SJCRH30 (cell line): Measurements from ENCODE around the gene CAPNS2. TPM values are rescaled to one million over a fixed set of nuclear protein-coding genes. Genes with fewer than 3 reads are reported as not detected.

Experiments
- DNase-seq, 2 experiments: peaks; one replicate each; pipeline ENCODE4 v3.0.0-alpha.2; 2015 to 2020
- H3K27ac ChIP-seq: fragments of 250-450 bp; sonication (Bioruptor Pico); 2 replicates; pipeline ENCODE4 v1.5.1; 2020; ENCODE audit warnings: mild to moderate bottlenecking, moderate library complexity
- H3K27me3 ChIP-seq: fragments of 250-450 bp; sonication (Bioruptor Pico); 2 replicates; pipeline ENCODE4 v1.5.1; 2020; ENCODE audit warnings: mild to moderate bottlenecking, moderate library complexity
- H3K36me3 ChIP-seq: fragments of 250-450 bp; sonication (Bioruptor Pico); 2 replicates; pipeline ENCODE4 v1.5.1; 2020; ENCODE audit warnings: mild to moderate bottlenecking, moderate library complexity
- H3K4me1 ChIP-seq: fragments of 250-450 bp; sonication (Bioruptor Pico); 2 replicates; pipeline ENCODE4 v1.5.1; 2020; ENCODE audit warnings: mild to moderate bottlenecking, moderate library complexity
- H3K4me3 ChIP-seq: fragments of 250-450 bp; sonication (Bioruptor Pico); 2 replicates; pipeline ENCODE4 v1.5.1; 2020; ENCODE audit warnings: mild to moderate bottlenecking, moderate library complexity
- H3K9me3 ChIP-seq: fragments of 250-450 bp; sonication (Bioruptor Pico); replicated peaks from 2 replicates; pipeline ENCODE4 v1.5.1; 2020; ENCODE audit warnings: mild to moderate bottlenecking, moderate library complexity
- total RNA-seq: library from RNA; depleted of rRNA; stranded (reverse); fragments of >200 nt; shearing (Covaris generic); gene quantifications from 2 replicates; pipeline ENCODE4 v1.2.3, GENCODE V29; 2014; rRNA removed

The CAPNS2 gene
- total RNA-seq, result 0.13 TPM in 1 of 2 replicates, not detected in the other

- Histone ChIP-seq H3K27me3 (no peaks in the 10 kb centered on the region), H3K9me3 (no peaks in the 10 kb centered on the region), H3K4me1 (no peaks in the 10 kb centered on the region; the same call in 1 of the 2 replicates), H3K36me3 (no peaks in the 10 kb centered on the region), H3K4me3 (no peak within 1 kb of the TSS), H3K27ac (no peak within 1 kb of the TSS)
- no peak for DNase-seq
Observed at GRCh38 chr16:55566432-55567175, at the start of gene CAPNS2. CAPNS2 (plus strand) TSS chr16:55566684; CDS start chr16:55566757, 73 bp downstream.

DNA sequence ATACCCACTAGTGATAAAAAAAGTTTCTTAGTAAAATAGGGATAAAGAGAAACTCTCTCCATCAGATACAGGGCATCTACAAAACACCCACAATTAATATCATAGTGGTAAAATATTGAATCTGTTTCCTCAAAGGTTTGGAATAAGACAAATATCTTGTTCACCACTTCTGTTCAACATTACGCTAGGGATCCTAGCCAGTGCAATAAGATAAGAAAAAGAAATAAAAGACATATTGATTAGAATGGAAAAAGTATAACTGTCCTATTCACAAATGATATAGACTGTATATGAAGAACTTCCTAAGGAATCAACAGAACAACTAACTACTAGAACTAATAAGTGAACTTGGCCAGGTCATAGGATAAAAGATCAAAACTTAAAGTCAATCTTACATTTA is 44.7 kb upstream of the CAPNS2 start:
- H3K27me3 ChIP-seq, result no peaks in the 10 kb centered on the region
- no peaks in the 10 kb centered on the region for H3K4me1 ChIP-seq
- H3K36me3 ChIP-seq, result peaks cover 2% of the 10 kb centered on the region
- no peak overlapping the region for H3K4me3 ChIP-seq
- DNase-seq, result no peak
- H3K27ac ChIP-seq, result no peak overlapping the region
- H3K9me3 ChIP-seq, result no peaks in the 10 kb centered on the region

DNA sequence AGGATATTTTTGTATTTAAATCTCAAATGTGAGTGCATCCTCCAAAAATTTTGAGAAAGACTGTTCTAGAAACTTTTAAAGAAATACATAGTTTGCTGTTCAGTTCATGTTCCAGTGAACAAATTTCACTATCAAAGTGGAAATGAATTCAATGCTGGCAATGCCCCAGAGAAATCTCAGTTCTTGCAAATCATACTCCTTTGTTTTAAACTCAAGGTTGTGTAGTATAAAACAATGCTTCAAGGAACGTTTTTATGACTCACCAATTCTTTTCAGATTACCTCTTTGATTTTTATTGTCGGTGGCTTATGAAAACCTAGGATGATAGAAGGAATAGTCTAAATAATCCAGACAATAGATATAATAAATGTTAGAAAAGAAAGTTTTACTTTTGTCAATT is 40.0 kb upstream of the CAPNS2 start:
- no peak for DNase-seq

GRCh38 chr16:55527885-55528284 is 38.6 kb upstream of the CAPNS2 start:
- Histone ChIP-seq H3K27ac (no peak overlapping the region), H3K4me3 (no peak overlapping the region), H3K4me1 (no peaks in the 10 kb centered on the region), H3K9me3 (no peaks in the 10 kb centered on the region), H3K36me3 (0 out of 2 replicates have a peak, but pooled peaks cover under 1% of the 10 kb centered on the region), H3K27me3 (no peaks in the 10 kb centered on the region)
- DNase-seq, result no peak

More for the DNA sequence above, 40.0 kb upstream of the CAPNS2 start:
- peaks cover 2% of the 10 kb centered on the region; the same call in 1 of the 2 replicates for H3K36me3 ChIP-seq
- no peak overlapping the region for H3K27ac ChIP-seq
- no peaks in the 10 kb centered on the region for H3K9me3 ChIP-seq
- no peak overlapping the region for H3K4me3 ChIP-seq
- no peaks in the 10 kb centered on the region for H3K4me1 ChIP-seq
- no peaks in the 10 kb centered on the region for H3K27me3 ChIP-seq

- Histone ChIP-seq H3K36me3 (0 out of 2 replicates have a peak, but pooled peaks cover 3% of the 10 kb centered on the region), H3K9me3 (no peaks in the 10 kb centered on the region), H3K27me3 (no peaks in the 10 kb centered on the region), H3K4me3 (no peak overlapping the region), H3K4me1 (no peaks in the 10 kb centered on the region), H3K27ac (no peak overlapping the region)
- no peak for DNase-seq
Observed at GRCh38 chr16:55529018-55529417, 37.5 kb upstream of the CAPNS2 start.

- Histone ChIP-seq H3K9me3 (no peaks in the 10 kb centered on the region), H3K27ac (no peak overlapping the region)
Observed at GRCh38 chr16:55530316-55530856, 36.1 kb upstream of the CAPNS2 start.

GRCh38 chr16:55532227-55532626 is 34.3 kb upstream of the CAPNS2 start:
- no peak for DNase-seq
- Histone ChIP-seq H3K4me3 (no peak overlapping the region), H3K4me1 (peaks cover 5% of the 10 kb centered on the region; the same call in 1 of the 2 replicates), H3K27me3 (no peaks in the 10 kb centered on the region), H3K27ac (no peak overlapping the region), H3K36me3 (0 out of 2 replicates have a peak, but pooled peaks cover 3% of the 10 kb centered on the region), H3K9me3 (no peaks in the 10 kb centered on the region)

More at GRCh38 chr16:55530316-55530856, 36.1 kb upstream of the CAPNS2 start:
- Histone ChIP-seq H3K27me3 (no peaks in the 10 kb centered on the region), H3K36me3 (0 out of 2 replicates have a peak, but pooled peaks cover 3% of the 10 kb centered on the region), H3K4me3 (no peak overlapping the region), H3K4me1 (no peaks in the 10 kb centered on the region)
- DNase-seq, result no peak

DNA sequence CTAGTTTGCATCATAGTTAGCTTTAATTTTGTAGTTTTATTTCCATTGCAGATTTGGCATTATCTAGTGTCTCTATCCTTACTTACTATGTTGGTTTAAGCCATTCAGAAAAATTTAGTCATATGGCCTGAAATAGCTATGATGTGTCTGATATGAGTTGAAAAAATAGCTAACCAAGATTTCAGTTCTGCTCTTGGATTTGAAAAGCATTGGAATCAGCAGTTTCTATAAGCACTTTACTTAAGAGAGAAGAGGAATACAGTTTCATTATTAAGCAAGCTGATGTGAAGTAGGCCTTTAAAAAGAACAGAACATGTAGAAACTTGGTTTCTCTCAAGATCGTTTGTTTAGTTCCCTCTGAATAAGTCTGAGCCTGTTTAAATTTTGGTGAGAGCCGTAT is 31.7 kb upstream of the CAPNS2 start:
- Histone ChIP-seq H3K4me1 (peaks cover 11% of the 10 kb centered on the region), H3K27me3 (no peaks in the 10 kb centered on the region), H3K4me3 (no peak overlapping the region), H3K36me3 (0 out of 2 replicates have a peak, but pooled peaks cover 3% of the 10 kb centered on the region), H3K27ac (no peak overlapping the region), H3K9me3 (no peaks in the 10 kb centered on the region)
- DNase-seq, result no peak

DNA sequence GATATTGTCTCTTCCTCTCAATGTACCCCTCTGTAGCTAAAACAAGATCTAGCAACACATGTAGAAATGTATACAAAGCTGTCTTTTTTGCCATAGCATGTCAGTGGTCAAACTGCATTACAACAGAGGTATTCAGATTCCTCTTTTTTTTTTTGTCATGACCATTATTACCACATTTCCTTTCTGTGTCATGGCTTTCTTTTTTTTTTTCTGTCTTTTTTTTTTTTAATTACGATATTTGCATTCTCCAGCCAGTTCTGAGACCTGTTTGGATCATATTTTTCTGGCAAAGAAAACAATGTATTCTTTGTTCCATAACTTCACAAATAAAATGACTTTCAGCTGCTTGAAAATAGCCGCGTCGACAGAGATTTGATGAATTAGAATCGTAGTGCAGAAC is 27.4 kb upstream of the CAPNS2 start:
- DNase-seq, result peak in 1 of 2 experiments; percentile 37

DNA sequence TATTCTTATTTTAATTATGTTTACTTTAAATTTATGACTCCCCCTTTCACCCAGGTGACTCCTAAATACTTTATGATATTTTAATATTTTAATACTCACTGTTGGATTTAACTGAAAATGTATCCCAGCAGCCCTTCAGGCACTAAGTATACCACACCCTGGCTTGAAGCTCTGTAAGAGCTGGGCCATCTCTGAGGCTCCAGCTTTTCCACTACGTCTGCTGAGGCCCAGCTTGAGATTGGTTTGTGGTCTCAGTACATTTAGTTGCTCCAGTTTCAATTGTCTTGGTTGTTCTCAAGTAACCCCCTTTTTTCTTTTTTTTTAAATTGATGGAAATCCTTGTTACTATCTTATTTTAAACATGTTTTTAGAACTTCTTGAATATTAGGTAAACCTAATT is 27.0 kb upstream of the CAPNS2 start:
- no peaks in the 10 kb centered on the region for H3K36me3 ChIP-seq
- no peaks in the 10 kb centered on the region for H3K27me3 ChIP-seq
- peaks cover 22% of the 10 kb centered on the region for H3K4me1 ChIP-seq
- peak in 1 of 2 experiments; percentile 38 for DNase-seq
- H3K4me3 ChIP-seq, result no peak overlapping the region; the same call in 1 of the 2 replicates
- 0 out of 2 replicates have a peak overlapping the region, but pooled peaks have one; percentile 6 for H3K27ac ChIP-seq
- no peaks in the 10 kb centered on the region for H3K9me3 ChIP-seq

More for the DNA sequence above, 27.4 kb upstream of the CAPNS2 start:
- Histone ChIP-seq H3K27ac (0 out of 2 replicates have a peak overlapping the region, but pooled peaks have one; percentile 6), H3K4me3 (peak overlapping the region; percentile 4; the same call in 1 of the 2 replicates), H3K4me1 (peaks cover 22% of the 10 kb centered on the region), H3K27me3 (no peaks in the 10 kb centered on the region), H3K9me3 (no peaks in the 10 kb centered on the region), H3K36me3 (no peaks in the 10 kb centered on the region)

DNA sequence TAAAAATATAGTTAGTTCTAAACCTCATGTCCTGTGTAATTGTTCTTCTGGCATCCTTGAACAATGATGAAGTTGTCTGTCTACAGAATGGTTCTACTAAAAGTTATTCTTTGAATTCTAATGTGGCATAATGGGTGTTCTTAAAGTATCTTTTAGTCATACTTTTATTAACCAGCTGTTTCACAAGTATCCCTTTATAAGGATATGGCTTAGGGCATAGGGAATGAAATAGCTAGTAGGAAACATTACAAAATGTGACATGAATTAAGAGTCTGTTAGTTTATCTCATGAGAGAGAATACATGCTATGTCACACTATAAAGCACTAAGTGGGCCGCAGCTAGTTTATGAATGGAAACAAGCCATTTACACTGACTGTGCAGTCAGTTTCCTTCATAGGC is 26.3 kb upstream of the CAPNS2 start:
- Histone ChIP-seq H3K4me1 (peaks cover 22% of the 10 kb centered on the region), H3K27me3 (no peaks in the 10 kb centered on the region), H3K4me3 (no peak overlapping the region), H3K36me3 (no peaks in the 10 kb centered on the region), H3K9me3 (no peaks in the 10 kb centered on the region), H3K27ac (no peak overlapping the region)
- no peak for DNase-seq

DNA sequence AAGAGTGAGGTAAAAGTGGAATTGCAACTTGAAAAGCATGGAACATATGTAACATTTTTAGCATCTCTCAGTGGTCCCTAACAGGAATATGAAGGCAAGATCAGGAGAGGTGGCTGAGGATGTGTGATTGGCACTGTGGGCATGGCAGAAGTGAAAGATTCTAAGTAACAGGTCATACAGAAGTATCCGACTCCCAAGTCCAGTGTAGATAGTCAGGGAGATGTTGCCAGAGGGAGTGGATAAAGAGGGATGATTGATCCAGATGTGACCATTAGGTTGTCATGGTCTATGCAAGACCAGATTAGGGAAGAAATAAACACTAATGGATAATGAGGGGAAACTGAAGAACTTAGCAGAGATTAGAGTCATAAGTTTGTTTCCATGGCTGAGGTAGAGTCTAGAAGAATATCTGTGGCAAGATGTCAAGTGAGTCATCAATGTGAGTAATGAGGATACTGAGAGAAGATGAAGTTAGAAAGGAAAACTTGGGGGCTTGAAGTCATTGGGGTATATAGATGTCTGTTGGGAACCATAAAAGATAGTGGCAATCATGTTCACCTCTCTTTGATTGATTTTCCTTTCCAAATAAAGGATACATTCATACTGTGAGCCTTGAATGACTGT is 23.9 kb upstream of the CAPNS2 start:
- H3K27me3 ChIP-seq, result no peaks in the 10 kb centered on the region
- H3K4me1 ChIP-seq, result peaks cover 18% of the 10 kb centered on the region
- no peaks in the 10 kb centered on the region for H3K9me3 ChIP-seq
- no peak overlapping the region for H3K27ac ChIP-seq
- no peaks in the 10 kb centered on the region for H3K36me3 ChIP-seq
- DNase-seq, result no peak
- H3K4me3 ChIP-seq, result no peak overlapping the region

GRCh38 chr16:55543472-55543871 is 23.0 kb upstream of the CAPNS2 start:
- Histone ChIP-seq H3K4me3 (no peak overlapping the region), H3K27ac (no peak overlapping the region), H3K27me3 (no peaks in the 10 kb centered on the region), H3K9me3 (no peaks in the 10 kb centered on the region), H3K36me3 (no peaks in the 10 kb centered on the region), H3K4me1 (peaks cover 18% of the 10 kb centered on the region)
- DNase-seq, result peak in 1 of 2 experiments; percentile 62

DNA sequence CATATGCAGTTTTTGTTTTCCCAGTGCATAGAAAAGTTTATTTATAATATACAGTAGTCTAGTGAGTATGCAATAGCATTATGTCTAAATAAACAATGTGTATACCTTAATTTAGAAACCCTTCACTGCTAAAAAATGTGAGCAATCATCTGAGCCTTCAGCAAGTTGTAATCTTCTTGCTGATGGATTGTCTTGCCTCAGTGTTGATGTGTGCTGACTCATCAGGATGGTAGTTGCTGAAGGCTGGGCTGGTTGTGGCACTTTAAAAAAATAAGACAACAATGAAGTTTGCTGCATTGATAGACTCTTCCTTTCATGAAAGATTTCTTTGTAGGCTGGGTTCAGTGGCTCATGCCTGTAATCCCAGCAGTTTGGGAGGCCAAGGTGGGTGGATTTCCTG is 13.9 kb upstream of the CAPNS2 start:
- no peaks in the 10 kb centered on the region for H3K27me3 ChIP-seq
- H3K4me3 ChIP-seq, result no peak overlapping the region
- no peaks in the 10 kb centered on the region for H3K4me1 ChIP-seq
- no peaks in the 10 kb centered on the region for H3K36me3 ChIP-seq
- no peak for DNase-seq
- no peaks in the 10 kb centered on the region; the same call in 1 of the 2 replicates for H3K9me3 ChIP-seq
- H3K27ac ChIP-seq, result no peak overlapping the region

DNA sequence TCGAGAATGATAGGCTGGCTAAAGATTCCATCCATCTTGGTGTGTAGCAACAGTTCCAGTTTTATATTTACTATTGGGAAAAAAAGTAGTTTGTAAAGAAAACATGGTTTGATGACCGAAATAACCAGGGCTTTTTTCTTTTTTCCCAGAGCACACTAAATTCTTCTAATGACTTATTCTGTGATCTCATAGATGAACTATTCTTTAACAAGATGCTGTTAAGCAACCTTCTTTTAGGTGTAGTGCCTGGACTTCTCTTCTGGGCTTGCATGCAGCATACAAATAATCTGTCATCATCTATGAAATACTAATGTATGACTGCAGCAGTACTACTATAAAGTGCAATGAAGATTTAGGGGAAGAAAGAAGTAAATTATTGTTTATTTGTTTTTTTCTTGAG is 11.0 kb upstream of the CAPNS2 start:
- DNase-seq, result no peak
- H3K27me3 ChIP-seq, result no peaks in the 10 kb centered on the region
- H3K9me3 ChIP-seq, result no peaks in the 10 kb centered on the region; the same call in 1 of the 2 replicates
- H3K36me3 ChIP-seq, result no peaks in the 10 kb centered on the region
- H3K4me3 ChIP-seq, result no peak overlapping the region
- H3K4me1 ChIP-seq, result no peaks in the 10 kb centered on the region
- no peak overlapping the region for H3K27ac ChIP-seq
